ENCODE data around the gene IL20.

The IL20 gene

DNA sequence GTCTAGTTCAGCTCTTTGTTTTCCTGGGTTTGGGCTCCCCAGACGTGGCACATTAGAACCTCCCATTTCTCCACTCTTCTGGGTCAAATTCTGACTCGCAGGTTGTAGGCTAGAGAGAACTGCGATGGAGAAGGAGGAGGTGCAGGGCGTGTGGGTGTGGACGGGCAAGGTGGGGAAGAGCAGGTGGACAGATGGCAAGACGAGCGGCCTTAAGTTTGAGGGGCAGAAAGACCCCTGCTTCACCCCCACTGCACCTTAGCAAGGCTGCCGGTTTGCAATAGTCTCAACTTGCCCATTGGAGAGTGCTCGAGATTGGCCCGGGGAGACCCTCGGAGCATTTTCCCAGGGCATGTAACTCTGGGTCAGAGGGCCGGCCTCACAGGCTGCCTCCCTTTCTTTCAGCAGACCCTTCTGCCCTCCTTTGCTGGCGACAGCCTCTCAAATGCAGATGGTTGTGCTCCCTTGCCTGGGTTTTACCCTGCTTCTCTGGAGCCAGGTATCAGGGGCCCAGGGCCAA lies 33.5 kb downstream of the IL20 start:
- DNase-seq (ENCODE audit: insufficient read length, low spot score), result no peak
- no peak for FAIRE-seq

DNA sequence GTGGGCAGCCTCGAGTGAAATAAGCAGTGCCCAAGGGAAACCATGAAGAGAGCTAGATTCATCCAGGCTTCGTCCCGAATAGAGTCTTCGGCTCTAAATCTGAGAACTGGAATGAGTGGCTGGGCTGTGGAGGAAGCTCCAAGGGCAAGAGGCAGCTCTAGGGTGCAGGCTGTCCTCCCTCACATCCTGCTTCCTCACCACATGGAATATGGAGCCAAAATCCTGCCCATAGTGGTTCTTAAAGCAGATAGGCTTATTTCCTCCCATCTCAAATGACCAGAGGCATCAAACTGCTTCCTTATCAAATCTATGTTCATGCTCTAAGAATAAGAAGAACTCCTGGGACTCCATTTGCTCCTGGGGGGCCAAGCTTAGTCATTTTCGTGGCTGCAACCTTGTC lies 34.3 kb downstream of the IL20 start:
- DNase-seq (ENCODE audit: insufficient read length, low spot score) (no peak), FAIRE-seq (no peak)

DNA sequence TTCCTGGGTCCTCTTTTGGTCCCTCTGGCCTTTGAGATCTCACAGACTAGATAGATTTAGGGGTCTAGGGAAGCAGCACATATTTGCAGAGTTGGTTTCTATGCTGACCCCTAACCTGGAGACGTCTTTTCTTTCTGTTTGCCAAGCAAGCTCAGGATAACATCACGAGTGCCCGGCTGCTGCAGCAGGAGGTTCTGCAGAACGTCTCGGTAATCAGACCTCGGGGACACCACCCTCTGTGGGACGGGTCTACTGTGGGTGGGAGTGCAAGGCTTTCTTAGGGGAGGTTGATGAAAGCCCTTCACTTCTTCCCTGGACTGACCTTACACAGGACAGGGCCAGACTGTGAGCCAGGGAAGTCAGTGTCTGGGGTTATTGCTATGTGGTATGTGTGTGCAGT lies 34.7 kb downstream of the IL20 start:
- FAIRE-seq, result no peak
- no peak for DNase-seq (ENCODE audit: insufficient read length, low spot score)

DNA sequence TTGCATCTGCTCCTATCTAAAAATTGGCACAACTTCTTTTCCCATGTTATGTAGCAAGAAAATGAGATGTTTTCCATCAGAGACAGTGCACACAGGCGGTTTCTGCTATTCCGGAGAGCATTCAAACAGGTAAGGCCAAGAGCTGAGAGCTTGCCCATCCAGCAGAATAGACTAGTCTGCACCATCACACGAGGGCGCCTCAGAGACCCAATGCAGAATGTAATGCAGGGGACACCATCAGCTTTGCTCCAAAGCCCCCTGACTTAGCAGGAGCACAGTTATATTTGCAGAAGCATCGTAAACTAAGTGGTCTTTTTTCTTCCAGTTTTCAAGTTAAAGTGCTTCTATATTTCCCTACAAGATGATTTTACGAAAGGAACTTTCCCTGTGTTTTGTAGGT lies 36.5 kb downstream of the IL20 start:
- no peak for FAIRE-seq
- DNase-seq (ENCODE audit: insufficient read length, low spot score), result no peak

DNA sequence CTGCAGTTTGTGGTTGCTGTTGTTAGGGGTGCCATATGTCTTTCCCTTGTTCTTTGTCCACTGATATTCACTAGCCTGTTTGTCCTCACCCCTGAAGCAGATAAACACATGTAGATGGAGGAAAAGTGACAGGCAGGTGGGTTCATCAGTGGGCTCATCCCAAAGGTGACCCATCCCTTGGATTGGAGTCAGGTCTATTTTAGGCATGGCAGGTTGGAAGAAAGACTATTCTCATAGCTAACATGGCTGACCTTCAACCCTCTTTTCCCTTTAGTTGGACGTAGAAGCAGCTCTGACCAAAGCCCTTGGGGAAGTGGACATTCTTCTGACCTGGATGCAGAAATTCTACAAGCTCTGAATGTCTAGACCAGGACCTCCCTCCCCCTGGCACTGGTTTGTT lies 37.3 kb downstream of the IL20 start:
- DNase-seq (ENCODE audit: insufficient read length, low spot score), result no peak
- FAIRE-seq, result no peak

DNA sequence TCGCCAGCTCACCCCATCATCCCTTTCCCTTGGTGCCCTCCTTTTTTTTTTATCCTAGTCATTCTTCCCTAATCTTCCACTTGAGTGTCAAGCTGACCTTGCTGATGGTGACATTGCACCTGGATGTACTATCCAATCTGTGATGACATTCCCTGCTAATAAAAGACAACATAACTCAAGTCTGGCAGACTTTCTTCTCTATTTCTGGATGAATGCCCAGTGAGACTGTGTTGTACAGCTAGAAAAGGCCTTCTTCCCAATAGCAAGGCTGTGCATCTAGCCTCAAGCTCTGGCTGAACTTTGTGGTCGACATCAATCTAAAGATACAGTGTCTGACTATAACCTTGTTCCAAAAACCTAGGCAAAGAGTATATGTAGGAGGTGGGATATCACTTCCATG lies 38.3 kb downstream of the IL20 start:
- no peak for DNase-seq (ENCODE audit: insufficient read length, low spot score)
- FAIRE-seq, result no peak

DNA sequence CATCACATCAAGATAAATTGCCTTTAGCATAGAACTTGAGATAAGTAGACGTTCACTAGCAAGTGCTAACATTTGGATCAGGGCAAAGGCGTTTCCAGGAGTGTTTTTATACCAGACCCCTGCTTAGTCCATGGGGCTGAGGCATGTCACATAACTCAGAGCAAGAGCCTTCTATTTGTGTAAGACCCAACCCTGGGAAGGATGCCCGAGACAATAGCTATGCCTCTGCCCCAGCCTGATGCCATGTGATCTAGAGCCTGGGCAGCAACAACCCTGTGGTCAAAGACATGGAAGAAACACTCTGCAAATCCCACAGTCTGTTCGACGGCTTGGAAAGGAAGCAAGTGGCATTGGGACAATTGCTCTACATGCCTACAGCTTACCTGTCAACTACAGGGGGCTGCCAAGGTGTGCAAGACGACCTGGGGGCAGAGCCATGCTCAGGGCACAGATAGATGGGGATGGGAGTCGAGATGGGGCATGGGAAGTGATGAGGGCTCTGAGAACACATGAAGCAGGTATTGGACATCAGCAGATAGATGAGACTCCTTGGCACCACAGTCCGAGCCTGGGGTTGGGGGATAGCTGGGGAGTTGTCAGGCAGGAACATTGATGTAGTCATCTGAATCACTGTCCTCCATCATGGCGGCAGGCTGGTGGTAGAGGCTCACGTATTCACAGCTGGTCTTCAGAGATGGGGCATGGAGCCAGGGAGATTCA lies 39.2 kb downstream of the IL20 start:
- DNase-seq (ENCODE audit: insufficient read length, low spot score), result no peak
- no peak for FAIRE-seq

DNA sequence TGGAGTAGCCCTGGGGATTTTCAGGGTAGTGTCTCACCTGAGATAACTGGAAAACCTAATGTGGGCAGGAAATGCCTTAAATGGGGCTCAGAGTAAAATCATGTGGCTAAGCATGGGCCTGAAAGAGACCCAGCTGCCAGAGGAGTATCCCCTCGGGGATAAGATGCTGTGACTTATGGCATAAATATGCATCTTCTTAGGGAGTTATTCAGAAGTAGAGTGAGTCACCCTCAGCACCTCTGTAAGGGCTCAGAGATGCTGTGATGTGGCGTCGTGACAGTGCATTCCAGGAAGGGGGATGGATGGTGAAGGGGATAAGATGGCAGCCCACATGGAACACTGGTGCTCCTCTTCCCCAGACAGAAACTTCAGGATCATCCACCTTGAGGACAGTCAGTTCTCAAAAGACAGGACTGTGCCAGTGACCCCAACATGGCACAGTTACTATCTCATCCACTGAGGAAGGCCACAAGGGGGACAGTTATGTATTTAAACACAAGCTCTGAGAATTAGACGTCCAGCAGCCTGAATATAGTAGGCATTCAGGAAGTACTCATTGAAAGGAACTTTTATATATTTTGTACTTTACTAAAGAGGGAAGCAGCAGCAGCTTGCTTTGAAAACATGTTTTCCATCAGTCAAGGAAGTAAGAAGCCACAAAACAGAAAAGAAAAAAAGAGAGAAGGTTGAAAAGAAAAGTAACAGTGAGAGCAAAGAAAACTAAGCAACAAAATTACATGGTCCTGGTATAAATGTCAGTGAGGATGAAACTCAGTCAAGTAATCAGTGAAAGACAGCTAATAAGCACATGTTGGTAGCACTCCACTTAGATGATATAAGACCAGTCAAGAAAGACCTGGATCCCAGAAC lies 40.1 kb downstream of the IL20 start:
- DNase-seq (ENCODE audit: insufficient read length, low spot score) (no peak), FAIRE-seq (no peak)

DNA sequence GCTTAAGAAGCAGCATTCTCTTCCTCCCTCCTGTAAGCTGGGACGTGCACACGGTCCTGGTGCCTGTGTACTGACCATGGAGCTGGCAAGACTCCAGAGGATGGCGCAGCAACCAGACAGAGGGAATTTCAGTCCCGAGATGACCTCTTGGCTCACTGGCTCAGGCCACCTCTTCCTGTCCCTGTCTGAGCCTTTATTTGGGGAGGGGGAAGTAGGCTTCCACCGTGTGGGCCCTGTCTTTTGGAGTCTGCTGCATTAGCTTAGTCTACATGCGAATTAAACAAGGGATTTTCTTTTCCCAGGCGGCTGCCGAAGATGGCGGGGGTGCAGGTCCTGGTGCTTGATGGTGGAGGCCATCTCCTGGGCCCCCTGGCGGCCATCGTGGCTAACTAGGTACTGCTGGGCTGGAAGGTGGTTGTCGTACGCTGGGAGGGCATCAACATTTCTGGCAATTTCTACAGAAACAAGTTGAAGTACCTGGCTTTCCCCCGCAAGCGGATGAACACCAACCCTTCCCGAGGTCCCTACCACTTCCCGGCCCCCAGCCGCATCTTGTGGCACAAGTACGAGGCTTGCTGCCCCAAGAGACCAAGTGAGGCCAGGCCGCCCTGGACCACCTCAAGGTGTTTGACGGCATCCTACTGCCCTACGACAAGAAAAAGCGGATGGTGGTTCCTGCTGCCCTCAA lies 42.0 kb downstream of the IL20 start:
- no peak for FAIRE-seq
- no peak for DNase-seq (ENCODE audit: insufficient read length, low spot score)

DNA sequence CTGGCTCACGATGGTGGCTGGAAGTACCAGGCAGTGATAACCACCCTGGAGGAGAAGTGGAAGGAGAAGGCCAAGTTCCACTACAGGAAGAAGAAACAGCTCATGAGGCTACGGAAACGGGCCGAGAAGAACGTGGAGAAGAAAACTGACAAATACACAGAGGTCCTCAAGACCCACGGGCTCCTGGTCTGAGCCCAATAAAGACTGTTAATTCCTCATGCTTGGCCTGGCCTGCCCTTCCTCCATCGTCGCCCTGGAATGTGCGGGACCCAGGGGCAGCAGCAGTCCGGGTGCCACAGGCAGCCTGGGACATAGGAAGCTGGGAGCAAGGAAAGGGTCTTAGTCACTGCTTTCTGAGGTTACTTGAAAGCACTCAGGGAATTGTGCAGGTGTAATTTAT lies 42.6 kb downstream of the IL20 start:
- FAIRE-seq (no peak), DNase-seq (ENCODE audit: insufficient read length, low spot score) (no peak)

DNA sequence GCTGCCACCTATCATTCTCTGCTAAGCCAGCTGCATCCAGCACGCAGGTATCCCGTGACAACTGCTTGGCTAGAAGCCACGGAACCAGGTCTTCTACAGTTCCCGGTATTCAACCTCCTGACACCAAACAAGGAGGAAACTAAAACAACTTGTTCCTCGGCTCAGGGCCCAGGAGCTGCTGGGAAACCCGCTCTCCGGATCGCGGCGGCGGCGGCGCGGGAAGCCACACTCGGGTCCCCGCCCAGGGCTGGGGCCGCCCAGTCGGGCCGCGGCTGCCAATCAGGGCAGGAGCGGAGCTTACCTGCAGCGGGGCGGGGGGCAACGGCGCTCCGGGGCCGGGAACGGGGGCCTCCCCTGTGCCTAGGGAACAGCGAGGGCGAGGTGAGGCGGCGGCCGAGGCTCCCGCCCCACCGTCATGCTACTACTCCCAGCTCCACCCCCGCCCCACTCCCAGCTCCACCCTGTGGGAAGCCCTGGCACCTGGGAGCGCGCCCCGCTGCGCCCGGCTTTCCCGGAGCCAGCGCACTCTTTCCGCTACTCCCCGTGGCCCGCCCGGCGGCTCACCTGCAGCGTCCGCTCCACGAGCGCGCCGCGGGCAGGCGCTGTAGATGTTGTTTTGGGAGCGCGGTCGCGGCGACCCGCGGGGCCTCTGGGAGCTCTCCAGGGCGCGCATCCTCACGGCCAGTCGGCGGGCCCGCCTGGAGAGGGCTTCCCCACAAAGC lies 43.9 kb downstream of the IL20 start:
- FAIRE-seq, result no peak
- DNase-seq (ENCODE audit: insufficient read length, low spot score), result no peak

DNA sequence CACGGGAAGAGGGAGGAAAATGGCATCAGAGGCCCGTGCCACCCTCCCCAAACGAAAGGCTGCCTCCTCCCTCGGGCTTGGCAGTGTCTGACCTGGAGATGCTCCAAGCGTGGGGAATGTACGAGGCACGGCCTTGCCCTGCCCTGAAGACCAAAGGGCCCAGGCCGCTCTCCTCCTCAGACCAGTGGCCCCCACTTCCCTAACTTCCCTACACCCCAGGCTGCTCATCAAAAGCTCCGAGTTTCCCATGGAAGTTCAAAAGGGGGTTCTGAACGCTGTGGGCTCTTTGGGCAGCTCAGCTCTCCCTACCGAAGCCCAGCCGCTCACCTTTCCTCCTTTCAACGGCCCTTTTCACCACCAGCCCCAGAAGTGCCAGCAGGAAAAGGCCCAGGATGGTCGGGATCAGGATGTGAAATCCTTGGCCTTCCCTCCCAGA lies 44.5 kb downstream of the IL20 start:
- no peak for FAIRE-seq
- DNase-seq (ENCODE audit: insufficient read length, low spot score), result no peak

DNA sequence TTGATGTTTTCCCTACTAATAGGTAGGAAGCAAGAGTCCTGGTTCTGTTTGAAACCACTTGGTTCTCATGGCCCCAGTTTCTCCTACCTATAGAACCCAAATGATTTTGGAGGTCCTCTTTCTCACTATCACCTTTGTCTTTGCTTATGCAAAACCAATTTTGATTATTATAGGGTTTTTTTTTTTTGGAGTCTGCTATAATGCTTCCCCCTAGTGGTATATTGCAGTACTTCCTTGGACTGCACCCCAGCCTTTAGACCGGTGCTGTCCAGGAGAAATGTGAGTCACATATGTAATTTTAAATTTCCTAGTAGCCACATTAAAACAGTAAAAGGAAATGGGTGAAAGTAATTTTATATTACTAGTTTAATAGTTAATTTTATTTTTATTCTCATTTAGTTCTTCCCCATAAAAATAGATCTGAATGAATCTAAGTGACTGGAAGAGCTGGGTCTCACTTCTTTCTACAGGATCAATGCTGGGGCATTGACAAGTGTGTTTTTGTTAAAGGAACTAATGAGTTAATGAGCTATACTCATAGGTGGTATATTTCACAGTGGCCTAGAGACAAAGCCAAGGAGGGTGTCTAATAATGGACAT lies 45.7 kb downstream of the IL20 start:
- no peak for FAIRE-seq
- peak; percentile 54 for DNase-seq (ENCODE audit: insufficient read length, low spot score)

DNA sequence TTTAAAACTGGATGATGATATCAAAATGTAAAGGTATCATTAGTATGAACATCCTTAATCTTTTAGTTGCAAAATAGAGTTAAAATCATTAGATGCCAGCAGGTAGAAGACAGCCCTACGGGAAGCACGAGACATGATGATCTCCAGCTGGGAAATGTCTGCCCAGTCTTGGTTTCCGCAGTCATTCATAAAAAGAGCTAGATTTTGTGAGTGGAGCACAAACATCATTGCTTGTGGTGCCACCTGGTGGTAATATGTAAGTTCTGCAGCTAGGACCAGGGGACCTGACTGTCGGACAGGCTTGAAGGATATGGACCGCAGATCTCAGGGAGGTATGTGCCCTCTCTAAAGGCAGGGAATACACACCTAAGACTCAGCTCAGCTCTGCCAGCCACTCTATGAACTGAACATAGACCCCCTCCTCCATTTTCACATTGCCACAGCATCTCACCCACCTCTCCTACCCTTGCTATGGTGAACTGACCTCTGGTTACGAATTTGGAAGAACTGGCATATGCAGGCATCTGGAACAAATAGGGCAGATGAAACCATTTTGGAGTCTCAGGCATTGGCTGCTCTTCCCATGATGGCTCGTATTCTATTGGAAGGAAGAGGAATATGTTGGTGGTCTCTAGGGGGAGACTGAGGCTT lies 47.1 kb downstream of the IL20 start:
- FAIRE-seq (peak; percentile 85), DNase-seq (ENCODE audit: insufficient read length, low spot score) (peak; percentile 59)

DNA sequence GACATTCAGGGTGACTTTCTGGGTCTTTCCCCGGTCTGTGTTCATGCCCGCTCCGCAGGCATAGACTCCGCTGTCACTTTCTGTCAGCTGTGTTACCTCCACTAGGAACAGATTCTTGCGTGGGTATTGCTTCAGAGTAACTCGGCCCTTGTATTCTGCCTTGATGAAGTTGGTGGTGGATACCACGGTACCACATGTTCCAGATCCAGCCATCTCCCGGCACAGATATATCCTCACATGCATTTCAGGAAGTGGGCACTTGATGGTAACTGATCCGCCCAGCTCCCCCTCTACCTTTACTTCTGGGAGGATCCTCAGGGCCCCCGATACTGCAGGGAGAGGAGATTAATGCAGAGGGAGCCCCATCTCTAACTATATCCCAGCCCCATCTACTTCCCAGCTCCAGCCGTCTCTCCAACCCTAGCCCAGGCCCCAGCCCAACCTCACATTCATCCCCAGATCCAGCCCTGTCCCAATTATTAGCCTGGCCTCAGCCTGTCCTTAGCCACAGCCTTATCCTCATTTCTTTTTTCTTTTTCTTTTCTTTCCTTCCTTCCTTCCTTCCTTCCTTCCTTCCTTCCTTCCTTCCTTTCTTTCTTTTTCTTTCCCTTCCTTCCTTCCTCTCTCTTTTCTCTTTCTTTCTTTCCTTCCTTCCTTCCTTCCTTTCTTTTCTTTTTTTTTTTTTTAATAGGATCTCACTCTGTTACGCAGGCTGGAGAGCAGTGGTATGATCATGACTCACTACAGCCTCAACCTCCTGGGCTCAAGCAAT lies 48.5 kb downstream of the IL20 start:
- FAIRE-seq, result no peak
- no peak for DNase-seq (ENCODE audit: insufficient read length, low spot score)

DNA sequence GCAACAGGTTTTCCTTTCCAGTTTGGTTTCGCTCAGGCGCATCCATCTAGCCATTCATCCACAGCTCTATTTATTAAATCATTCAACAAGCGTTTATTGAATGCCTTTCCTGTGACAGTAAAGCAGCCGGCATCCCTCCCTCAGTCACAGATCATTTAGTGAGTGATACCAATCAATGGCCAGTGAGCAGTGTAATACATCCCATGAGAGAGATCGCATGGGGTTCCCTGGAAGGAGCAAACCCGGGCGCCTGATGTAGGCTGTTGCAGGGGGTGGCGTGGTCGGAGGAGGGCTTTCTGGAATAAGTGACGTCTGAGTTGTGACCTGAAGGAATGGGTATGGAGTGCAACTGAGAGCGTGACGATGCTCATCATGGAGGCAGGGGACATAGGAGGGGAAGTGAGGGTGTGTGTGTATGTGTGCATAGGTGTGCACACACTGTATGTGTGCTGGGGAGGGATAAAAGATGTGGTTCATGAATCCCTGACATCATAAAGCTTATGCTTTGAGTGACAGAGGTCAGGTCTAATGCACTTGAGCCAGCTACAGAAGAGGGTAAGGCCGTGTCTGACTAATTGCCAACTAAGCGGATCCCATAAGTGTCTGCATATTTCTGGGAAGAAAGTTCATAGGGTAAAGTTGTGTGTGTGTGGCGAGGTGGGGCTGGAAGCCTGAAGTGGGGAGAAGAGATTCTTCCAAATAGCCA lies 49.8 kb downstream of the IL20 start:
- no peak for DNase-seq (ENCODE audit: insufficient read length, low spot score)
- FAIRE-seq, result no peak

DNA sequence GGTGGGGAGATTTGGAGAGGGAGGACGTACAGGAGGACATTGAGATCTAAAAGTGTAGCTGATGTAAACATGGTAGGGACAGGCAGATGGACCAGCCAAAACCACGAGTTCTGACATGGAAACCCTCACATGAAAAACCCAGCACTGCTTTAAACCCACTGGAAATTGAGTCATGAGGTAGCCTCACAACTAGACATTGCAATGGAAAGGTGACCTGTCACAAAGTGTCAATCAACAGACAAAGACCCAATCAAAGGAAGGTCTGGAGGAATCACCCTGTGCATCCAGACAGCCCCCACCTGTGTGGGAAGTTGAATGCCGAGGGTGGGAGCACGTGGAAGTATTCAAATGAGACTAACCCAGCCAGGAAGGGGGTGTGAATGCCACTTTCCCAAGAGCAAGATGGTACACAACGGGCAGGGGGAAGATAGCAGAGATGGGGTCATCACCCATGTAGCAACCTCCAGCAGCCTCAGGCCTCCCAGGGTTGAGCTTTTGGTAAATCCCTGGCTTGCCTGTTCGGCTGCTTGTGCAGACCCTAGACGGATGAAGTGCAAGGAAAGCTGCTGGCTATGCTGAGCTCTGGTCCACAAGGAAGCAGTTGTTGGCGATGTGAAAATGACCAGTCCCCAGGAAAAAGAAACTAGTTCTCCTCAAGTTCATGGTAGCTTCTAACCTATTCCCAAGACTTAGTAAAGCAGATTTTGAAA lies 50.7 kb downstream of the IL20 start:
- DNase-seq (ENCODE audit: insufficient read length, low spot score) (no peak), FAIRE-seq (no peak)

DNA sequence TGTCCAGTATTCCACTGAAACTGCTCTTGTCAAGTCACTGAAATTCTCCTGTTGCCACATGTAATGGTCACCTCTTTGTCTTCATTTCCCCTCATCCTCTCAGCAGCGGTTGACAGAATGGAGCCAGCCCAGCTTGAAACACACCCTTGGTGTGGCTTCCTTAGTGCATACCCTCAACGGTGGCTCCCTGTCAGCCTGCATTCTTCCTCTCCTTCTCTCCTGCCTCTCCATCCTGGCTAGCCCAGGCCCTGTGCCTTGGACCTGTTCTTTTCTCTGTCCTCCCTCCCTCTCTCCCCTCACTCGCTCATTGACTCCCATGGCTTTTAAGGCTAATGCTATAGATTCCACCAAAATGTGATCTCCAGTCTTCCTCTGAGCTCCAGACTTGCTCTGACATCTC lies 52.7 kb downstream of the IL20 start:
- FAIRE-seq (peak; percentile 40), DNase-seq (ENCODE audit: insufficient read length, low spot score) (no peak)

Measured in GM19239 (cell line).